Measurements from ENCODE around the gene NACA2.
"Not testable (repeated sequence)": the region's sequence is repeated elsewhere in the genome, so short reads cannot be mapped to it uniquely, and the experiment has no call there.

NACA2 gene

DNA sequence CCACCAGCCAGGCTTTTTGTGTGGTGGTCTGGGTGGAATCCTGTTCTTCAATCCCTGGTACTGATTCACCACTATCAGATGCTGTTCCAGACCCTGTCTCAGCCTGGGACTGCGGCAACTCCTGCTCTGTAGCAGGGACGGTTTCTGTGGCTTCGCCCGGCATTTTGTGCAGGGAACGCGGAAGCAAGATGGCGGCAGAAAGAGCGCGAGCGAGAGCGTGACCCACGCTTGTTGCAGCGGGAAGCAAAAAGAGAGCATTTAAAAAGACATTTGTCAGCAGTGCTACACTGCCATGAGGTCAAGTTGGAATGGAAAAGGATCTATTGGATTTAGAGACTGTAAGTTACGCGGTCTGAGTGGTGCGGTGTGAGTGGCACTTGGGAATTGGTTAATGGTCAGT, at the start of gene NACA2:
NACA2 (minus strand) TSS at position 202 of the 400 bp plus-strand sequence; CDS start at position 163, 39 bp downstream.
- DNase-seq (ENCODE audit: low read depth) = no peak

DNA sequence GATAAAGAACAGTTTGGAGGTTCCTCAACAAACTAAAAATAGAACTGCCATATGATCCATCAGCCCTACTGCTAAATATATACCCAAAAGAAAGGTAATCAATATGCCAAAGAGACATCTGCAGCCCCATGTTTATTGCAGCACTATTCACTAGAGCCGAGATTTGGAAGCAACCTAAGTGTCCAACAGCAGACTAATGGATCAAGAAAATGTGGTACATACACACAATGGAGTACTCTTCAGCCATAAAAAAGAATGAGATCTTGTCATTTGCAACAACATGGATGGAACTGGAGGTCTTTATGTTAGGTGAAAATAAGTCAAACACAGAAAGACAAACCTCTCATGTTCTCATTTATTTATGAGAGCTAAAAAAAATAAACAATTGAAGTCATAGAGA, 48.8 kb upstream of the NACA2 start:
- no peak for DNase-seq (ENCODE audit: low read depth)

DNA sequence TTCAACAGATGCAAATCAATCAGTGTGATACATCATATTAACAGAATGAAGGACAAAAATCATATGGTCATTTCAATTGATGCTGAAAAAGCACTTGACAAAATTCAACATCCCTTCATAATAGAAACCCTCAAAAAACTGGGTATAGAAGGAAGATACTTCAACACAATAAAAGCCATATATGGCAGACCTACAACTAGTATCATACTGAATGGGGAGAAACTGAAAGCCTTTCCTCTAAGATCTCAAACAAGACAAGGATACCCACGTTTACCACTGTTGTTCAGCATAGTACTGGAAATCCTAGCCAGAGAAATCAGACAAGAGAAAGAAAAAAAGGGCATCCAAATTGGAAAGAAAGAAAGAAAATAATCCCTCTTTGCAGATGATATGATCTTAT, 47.1 kb upstream of the NACA2 start:
- no peak for DNase-seq (ENCODE audit: low read depth)

DNA sequence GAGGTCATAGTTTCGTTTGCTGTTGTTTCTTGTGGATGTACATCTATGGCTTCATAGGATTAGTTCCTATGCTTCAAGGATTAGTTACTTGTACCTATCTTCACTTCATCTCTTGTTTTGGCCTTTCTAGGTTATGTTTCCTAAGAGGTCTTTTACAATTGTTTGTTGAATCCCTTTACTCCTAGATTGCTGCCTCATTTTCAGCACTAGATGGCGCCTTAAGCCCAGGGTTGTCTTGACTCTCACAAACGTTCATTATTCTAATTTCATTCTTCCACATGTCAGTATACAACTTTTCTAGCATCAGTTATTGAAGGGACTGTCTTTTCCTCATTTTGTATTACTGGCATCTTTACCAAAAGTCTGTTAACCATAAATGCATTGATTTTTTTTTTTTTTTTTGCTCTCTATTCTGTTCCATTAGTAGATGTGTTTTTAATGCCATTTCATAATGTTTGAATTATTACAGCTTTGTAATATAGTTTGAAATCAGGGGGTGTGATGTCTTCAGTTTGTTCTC, 45.0 kb upstream of the NACA2 start:
- DNase-seq (ENCODE audit: low read depth) = peak; percentile 4

DNA sequence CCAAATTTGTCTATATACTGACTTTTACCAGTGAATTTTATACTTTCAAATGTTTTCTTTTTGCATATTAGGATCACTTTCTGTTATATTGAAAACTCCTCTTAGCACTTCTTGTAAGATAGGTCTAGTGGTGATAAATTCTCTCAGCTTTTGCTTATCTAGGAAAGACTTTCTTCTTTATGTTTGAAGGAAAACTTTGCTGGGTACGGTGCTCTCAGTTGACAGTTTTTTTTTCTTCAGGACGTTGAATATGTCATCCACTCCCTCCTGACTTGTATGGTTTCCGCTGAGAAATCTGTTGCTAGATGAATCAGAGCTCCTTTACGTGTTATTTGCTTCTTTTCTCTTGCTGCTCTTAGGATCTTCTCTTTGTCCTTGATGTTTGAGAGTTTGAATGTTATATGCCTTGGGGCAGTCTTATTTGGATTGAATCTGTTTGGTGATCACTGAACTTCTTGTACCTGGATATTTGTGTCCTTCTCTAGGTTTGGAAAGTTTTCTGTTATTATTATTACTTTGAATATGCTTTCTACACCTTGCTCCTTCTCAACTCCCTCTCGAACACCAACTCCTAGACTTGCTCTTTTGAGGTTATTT, 44.0 kb upstream of the NACA2 start:
- DNase-seq (ENCODE audit: low read depth) = no peak

DNA sequence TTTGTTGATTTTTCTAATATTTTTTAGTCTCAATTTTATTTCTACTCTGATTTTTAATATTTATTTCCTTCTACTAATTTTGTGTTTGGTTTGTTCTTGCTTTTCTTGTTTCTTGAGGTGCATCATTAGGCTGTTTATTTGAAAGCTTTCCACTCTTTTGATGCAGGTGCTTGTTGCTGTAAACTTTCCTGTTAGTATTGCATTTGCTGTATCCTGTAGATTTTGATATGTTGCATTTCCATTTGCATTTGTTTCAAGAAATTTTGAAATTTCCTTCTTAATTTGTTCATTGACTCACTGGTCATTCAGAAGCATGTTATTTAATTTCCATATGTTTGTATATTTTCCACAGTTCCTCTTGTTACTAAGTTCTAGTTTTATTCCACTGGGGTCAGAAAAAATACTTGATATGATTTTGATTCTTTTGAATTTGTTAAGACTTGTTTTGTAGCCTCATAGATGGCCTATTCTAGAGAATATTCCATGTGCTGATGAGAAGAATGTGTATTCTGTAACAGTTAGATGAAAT, 43.1 kb upstream of the NACA2 start:
- DNase-seq (ENCODE audit: low read depth) = no peak

DNA sequence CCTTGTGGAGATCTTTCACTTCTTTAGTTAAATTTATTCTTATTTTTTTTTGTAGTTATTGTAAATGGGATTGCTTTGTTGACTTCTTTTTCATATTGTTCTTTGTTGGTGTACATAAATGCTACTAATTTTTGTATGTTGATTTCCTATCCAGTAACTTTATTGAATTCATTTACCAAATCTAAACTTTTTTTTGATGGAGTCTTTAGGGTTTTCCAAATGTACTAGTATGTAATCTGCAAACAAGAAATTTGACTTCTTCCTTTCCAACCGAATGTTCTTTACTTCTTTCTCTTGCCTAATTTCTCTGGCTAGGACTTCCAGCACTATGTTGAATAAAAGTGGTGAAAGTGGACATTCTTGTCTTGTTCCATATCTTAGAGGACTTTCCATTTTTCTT, 41.8 kb upstream of the NACA2 start:
- no peak for DNase-seq (ENCODE audit: low read depth)

DNA sequence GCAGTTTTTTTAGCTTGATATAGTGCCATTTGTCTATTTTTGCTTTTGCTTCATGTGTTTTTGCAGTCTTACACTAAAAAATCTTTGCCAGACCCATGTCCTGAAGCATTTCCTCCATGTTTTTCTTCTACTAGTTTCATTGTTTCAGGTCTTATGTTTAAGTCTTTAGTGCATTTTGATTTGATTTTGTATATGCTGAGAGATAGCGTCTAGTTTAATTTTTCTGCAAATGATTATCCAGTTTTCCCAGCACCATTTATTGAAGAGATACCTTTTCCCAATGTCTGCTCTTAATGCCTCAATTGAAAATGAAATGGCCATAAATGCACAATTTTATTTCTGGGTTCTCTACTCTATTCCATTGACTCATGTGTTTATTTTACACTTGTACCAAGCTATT, 40.8 kb upstream of the NACA2 start:
- DNase-seq (ENCODE audit: low read depth) = no peak

DNA sequence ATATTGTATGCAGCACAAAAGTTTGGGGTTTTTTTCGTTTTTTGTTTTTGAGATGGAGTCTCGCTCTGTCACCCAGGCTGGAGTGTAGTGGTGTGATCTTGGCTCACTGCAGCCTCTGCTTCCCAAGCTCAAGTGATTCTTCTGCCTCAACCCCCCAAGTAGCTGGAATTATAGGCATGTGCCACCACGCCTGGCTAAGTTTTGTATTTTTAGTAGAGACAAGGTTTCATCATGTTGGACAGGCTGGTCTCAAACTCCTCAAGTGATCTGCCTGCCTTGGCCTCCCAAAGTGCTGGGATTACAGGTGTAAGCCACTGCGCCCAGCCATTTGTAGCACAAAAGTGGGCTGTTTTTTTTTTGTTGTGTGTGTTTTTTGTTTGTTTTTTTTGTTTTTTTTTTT, 37.1 kb upstream of the NACA2 start:
- DNase-seq (ENCODE audit: low read depth) = not testable (repeated sequence)

DNA sequence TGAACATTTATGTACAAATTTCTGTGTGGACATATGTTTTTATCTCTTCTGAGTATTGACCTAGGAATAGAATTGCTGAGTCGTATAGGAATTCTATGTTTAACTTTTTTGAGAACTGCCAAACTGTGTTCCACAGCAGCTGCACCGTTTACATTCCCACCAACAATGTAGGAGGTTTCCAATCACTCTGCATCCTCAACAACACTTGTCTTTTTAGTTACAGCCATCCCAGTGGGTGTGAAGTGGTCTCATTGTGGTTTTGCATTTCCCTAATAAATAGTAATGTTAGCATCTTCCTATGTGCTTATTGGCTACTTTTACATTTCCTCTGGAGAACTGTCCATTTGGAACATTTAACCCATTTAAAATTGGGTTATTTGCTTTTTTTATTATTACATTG, 36.6 kb upstream of the NACA2 start:
- no peak for DNase-seq (ENCODE audit: low read depth)

DNA sequence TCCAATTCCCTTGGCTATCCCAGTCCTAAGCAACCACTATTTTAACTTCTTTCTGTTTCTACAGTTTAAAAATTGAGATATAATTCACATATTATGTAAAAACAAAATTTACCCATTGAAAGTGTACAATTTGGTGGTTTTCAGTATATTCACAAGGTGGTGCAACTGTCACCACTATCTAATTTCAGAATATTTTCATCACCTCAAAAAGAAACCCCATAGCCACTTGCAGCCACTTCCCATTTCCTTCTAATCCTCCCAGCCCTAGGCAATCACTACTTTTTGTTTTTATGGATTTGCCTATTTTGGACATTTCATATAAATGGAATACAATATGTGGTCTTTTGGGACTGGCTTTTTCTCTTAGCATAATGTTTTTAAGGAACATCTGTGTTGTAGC, 36.1 kb upstream of the NACA2 start:
- no peak for DNase-seq (ENCODE audit: low read depth)

DNA sequence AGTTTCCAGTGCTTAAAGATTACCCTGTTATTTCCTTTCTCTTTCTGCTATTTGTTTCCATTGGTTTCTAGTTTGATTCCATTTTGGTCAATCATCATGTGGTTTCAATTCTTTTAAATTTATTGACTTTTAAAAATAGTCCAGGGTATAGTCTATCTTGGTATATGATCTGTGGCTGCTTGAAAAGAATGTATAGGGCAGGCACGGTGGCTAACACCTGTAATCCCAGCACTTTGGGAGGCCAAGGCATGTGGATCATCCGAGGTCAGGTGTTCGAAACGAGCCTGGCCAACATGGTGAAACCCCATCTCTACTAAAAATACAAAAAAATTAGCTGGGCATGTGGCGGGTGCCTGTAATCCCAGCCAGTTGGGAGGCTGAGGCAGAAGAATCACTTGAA, 34.5 kb upstream of the NACA2 start:
- DNase-seq (ENCODE audit: low read depth) = no peak

DNA sequence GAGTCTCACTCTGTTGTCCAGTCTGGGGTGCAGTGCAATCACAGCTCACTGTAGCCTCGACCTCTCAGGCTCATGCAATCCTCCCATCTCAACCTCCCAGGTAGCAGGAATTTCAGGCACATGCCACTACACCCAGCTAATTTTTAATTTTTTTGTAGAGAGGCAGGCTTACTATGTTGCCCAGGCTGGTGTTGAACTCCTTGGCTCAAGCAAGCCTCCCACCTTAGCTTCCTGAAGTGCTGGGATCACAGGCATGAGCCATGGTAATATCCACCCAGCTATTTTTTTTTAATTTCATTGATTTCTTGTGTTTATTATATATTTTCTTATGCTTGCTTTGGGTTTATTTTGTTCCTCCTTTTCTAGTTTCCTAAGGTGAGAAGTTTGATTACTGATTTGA, 33.9 kb upstream of the NACA2 start:
- no peak for DNase-seq (ENCODE audit: low read depth)

DNA sequence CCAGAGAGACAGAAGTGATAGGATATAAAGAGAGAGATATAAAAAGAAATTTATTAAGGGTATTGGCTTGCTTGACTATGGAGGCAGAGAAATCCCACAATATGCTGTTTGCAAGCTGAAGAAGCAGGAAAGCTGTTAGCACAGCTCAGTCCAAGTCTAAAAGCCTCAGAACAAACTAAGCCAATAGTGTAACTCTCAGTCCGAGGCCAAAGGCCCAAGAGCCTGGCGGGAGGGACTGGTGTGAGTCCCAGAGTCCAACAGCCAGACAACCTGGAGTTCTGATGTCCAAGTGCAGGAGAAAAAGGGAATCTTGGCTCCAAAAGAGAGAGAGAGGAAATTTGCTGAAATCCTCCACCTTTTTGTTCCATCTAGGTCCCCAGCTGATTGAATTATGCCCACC, 30.3 kb upstream of the NACA2 start:
- no peak for DNase-seq (ENCODE audit: low read depth)

DNA sequence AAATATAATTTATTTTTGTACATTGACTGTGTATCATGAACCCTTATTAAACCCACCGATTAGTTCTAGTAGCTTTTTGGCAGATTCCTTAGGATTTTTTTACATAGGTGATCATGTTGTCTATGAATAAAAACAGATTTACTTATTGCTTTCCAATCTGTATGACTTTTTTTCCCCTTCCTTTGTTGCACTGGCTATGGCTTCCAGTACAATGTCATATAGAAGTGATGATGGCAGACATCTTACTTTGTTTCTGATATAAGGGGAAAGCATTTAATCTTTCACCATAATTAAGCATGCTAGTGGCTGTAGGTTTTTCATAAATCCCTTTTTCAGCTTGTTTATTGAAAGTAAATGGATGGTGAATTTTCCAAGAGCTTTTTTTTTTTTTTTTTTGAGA, 28.9 kb upstream of the NACA2 start:
- DNase-seq (ENCODE audit: low read depth) = no peak

DNA sequence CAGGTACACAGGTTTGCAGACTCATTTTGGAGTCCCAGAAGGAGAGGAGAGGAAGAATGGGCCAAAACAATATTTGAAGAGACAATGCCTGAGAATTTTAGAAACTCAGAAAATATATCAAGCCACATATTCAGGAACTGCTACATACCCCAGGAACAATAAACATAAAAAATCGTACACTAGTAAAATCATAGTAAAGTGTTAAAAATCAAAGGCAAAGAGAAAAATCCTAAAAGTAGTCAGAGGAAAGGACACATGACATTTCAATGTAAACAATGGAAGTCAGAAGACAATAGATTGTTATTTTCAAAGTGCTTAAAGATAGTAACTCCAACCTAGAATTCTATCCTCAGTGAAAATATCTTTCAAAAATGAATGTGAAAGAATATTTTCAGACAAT, 28.5 kb upstream of the NACA2 start:
- DNase-seq (ENCODE audit: low read depth) = no peak

DNA sequence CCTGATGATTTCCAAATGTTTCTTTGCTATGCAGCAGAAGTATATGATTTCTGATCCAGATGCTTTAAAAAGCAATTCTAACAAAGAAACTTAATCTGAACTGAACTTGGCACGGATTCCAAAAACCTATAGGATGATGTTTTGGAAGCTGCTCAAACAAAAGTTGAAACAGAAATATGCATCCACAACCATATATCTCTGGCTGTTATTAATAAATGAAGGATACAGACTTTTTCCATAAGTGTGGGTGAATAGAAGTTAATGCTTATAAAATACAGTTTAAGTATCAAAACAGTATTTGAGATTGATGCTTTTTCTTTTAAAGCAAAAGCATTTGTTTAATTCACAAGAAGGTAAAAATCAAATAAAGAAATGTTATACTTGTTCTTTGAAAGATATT, 27.9 kb upstream of the NACA2 start:
- DNase-seq (ENCODE audit: low read depth) = no peak

DNA sequence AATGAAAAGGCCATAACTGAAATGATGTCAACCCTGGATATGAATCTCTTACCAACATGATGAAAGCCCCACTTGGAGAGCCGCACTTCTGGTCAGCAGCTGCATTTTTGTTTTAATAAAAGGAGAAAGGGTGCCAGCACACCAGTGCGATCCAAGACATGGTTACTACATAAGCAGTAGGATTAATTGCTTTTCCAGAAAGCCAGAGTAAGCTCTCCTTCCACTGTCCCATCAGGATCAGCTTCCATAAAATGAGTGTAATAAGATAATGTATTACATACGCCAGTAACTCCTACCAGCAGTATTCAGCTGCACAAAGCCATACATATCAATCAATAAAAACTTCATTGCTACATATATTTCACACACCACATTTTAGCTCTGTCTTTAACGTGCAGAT, 26.3 kb upstream of the NACA2 start:
- no peak for DNase-seq (ENCODE audit: low read depth)

DNA sequence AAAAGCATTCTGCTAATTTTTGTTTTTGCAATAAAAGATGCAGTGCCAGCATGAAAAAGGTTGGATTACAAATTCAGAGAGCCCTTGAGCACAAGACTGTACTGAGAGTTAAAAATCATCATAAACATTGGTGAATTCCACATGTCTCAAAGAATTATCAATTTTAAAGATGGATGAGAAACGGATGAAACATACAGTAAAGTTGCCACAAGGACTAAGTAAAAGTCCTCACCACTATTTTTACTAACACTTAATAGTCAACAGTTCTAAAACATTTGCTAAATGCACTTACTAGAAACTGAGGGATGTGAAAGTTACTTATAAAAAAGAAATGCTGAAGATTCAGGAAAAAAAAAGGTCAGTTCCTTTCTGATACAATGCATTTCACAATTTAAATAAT, 25.8 kb upstream of the NACA2 start:
- DNase-seq (ENCODE audit: low read depth) = no peak

DNA sequence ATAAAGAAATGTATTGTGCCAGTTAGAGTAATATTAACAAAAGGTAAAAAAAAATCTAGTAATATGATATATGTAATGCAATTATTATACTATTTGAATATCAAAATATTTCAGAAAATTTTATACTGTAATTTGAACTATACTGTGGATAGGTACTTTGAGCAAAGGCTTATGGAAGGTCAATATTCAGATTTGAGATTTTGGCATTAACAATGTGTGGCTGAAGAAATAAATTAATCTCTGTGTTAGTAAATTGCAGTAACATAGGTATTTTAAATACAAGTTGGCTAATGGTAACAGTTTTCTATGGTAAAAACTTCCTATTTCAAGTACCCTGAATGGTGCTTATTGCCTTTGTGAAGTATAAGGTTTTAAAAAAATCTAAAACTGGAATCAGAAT, 23.2 kb upstream of the NACA2 start:
- no peak for DNase-seq (ENCODE audit: low read depth)

DNA sequence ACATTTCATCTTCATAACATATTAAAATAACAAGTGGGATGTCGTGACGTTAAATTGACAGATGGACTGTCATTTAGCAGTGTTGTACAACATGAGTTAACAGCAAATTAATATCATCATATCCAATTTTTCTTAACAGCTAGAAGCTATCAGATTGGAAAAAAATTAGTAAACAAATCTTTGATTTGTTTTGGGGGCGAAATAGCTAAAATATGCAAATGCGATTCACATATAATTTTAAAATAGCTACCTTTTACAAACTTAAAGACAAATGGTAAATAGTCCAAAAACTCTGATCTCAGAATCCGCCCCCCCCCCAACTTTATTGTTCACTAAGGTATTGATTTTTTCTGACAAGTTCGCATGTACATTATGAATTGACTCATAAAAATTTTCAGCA, 20.3 kb upstream of the NACA2 start:
- DNase-seq (ENCODE audit: low read depth) = no peak

DNA sequence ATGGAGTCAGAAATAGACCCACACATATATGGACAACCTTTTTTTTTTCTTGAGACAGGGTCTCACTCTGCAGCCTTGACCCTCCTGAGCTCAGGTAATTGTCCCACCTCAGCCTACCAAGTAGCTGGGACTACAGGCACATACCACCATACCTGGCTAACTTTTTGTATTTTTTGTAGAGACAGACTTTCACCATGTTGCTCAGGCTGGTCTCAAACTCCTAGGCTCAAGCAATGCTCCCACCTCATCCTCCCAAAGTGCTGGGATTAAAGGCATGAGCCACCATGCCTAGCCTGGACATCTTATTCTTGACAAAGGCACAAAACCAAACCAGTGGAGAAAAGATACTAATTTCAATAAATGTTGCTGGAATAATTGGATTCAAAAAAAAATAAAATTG, 14.7 kb upstream of the NACA2 start:
- DNase-seq (ENCODE audit: low read depth) = no peak

DNA sequence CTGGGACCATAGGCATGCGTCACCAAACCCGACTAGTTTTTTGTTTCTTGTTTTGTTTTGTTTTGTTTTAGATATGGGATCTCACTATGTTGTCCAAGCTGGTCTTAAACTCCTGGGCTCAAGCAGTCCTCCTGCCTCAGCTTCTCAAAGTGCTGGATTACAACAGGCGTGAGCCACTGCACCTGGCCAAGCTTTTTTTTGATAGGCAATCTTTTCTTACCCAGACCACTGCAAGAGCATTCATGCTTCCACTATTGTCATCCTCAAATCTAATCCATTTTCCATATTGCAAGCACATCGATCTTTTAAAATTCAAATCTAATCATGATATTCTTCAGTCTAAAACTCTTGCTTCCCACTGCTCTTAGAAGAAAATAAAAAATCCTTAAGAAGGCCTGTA, 10.3 kb upstream of the NACA2 start:
- DNase-seq (ENCODE audit: low read depth) = no peak

DNA sequence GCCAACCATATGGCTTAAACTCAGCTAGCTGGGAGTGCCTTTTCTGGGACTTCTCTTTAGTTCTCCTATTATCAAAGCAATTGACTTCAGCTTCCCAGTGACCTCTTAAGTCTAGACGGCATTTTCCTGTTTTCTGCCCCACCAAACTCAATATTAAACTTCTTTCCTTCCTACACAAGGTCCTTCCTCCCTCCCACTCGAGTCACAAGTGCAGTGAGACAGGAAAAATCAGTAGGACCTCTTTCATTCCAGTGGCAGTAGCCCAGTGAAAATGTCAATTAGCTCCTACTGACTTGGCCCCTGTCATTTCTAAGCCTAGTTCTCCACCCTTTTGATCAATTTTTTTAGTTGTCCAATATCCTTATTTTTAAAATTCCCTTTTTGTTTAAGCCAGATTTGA, 9.6 kb upstream of the NACA2 start:
- DNase-seq (ENCODE audit: low read depth) = no peak

DNA sequence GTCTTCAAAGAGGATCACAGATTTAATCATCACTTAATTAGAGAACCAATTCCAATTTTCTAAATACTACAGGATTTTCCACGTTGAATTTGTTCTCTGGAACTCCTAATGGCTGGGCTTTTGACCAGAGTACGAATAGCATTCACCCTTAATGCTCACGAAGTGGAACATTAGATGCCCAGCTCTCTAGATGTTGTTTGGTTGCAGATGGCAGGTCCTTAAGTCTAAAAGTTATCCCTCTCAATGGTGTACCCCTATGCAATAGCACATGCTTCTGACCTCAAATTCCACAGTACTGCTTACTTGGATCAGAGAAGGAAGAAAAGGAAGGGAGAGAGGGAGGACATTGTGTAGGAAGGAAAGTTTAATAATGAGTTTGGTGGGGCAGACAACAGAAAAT, 8.6 kb upstream of the NACA2 start:
- no peak for DNase-seq (ENCODE audit: low read depth)
